OCI-LY3 (cell line): ENCODE results near the gene NAMPT.

Experiments
- H2AFZ ChIP-seq: fragments of 200-600, 300-600 bp; shearing (Covaris generic); 2 replicates; pipeline ENCODE4 v1.6.0; 2014; ENCODE audit warnings: antibody characterized with exemption, low read depth, low read length
- H3K27ac ChIP-seq: fragments of 200-600, 300-600 bp; sonication (generic); 2 replicates; pipeline ENCODE4 v1.5.1; 2014; ENCODE audit warnings: mild to moderate bottlenecking, low read length, moderate library complexity, mixed read lengths
- H3K27me3 ChIP-seq: fragments of 200-600, 300-600 bp; sonication (generic); 2 replicates; pipeline ENCODE4 v1.6.1; 2014; ENCODE audit warnings: low read depth, low read length, mixed read lengths
- H3K36me3 ChIP-seq: fragments of 200-600, 300-600 bp; sonication (generic); replicated peaks from 2 replicates; pipeline ENCODE3; 2014; ENCODE audit warnings: low read depth, low read length, mixed read lengths
- H3K4me1 ChIP-seq: fragments of 300-600, 200-600 bp; sonication (generic); 2 replicates; pipeline ENCODE4 v1.6.1; 2014; ENCODE audit warnings: low read length, mixed read lengths
- H3K4me2 ChIP-seq: fragments of 200-600, 300-600 bp; sonication (generic); 2 replicates; pipeline ENCODE4 v1.6.1; 2014; ENCODE audit warnings: low read length, mixed read lengths
- H3K4me3 ChIP-seq: fragments of 300-600, 200-600 bp; sonication (generic); 2 replicates; pipeline ENCODE4 v1.5.1; 2014; ENCODE audit warnings: antibody characterized with exemption, mild to moderate bottlenecking, low read length, moderate library complexity
- H3K79me2 ChIP-seq: fragments of 300-600, 200-600 bp; shearing (Covaris generic); 2 replicates; pipeline ENCODE4 v1.6.1; 2014; ENCODE audit warnings: mild to moderate bottlenecking, low read length, mixed read lengths
- H3K9ac ChIP-seq: fragments of 300-600, 200-600 bp; shearing (Covaris generic); 2 replicates; pipeline ENCODE4 v1.6.0; 2014; ENCODE audit warnings: mild to moderate bottlenecking, low read length, moderate library complexity
- H3K9me3 ChIP-seq: fragments of 200-600, 300-600 bp; shearing (Covaris generic); 2 replicates; pipeline ENCODE4 v1.6.1; 2014; ENCODE audit warnings: low read length, mixed read lengths; ENCODE audit not compliant: insufficient read depth
- H4K20me1 ChIP-seq: fragments of 200-600, 300-600 bp; sonication (generic); 2 replicates; pipeline ENCODE4 v1.6.1; 2016; ENCODE audit warnings: low read length, mixed read lengths; ENCODE audit not compliant: insufficient read depth
- EZH2phosphoT487 ChIP-seq: fragments of 200-600 bp; shearing (Covaris generic); IDR thresholded peaks from 2 replicates; pipeline ENCODE4 v1.6.1; 2018; ENCODE audit warnings: antibody characterized with exemption, mixed run types, low read depth
- TF ChIP-seq, protein P1 (sequence below): fragments of 200-600, 300-600 bp; sonication (generic); IDR thresholded peaks from 2 replicates; pipeline ENCODE4 v1.5.1; 2014; ENCODE audit warnings: antibody characterized with exemption, low read length, low read depth

Gene NAMPT

DNA sequence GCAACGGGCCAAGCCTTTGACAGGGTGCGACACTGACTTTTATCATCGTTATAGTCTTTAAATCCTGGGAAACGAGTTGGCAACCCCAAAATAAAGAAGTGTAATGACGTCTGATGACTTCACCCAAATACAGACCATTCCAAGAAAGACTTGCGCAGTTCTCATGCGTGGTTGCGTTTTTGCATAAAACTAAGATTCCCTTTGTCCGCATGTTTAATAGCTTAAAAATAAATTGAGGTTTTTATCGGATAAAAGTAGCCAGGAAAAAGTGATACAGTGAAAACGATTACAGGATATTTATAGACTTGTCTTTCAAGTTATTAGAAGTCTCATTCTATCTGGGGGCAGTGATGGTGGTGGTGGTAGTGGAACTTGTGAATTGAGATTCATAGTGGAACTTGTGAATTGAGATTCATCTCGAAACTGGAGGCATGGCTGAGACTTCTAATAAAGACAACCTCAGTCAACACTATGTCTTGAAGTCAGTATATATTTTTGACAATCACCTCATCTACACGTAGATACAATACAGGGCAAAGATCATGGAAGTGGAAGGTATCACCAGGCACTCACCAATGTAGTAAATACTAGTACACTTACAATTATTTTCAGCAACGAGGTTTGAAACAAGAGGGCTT is 1.2 kb upstream of the NAMPT start:
- no peaks in the 10 kb centered on the region for H3K9me3 ChIP-seq
- peak overlapping the region; percentile 73 for H3K4me2 ChIP-seq
- peaks cover 46% of the 10 kb centered on the region for H3K4me1 ChIP-seq
- peaks cover 34% of the 10 kb centered on the region for H3K79me2 ChIP-seq
- H2AFZ ChIP-seq, result peak overlapping the region; percentile 48; the same call in 1 of the 2 replicates
- no peak for TF ChIP-seq EZH2phosphoT487
- TF ChIP-seq, protein P1, sequence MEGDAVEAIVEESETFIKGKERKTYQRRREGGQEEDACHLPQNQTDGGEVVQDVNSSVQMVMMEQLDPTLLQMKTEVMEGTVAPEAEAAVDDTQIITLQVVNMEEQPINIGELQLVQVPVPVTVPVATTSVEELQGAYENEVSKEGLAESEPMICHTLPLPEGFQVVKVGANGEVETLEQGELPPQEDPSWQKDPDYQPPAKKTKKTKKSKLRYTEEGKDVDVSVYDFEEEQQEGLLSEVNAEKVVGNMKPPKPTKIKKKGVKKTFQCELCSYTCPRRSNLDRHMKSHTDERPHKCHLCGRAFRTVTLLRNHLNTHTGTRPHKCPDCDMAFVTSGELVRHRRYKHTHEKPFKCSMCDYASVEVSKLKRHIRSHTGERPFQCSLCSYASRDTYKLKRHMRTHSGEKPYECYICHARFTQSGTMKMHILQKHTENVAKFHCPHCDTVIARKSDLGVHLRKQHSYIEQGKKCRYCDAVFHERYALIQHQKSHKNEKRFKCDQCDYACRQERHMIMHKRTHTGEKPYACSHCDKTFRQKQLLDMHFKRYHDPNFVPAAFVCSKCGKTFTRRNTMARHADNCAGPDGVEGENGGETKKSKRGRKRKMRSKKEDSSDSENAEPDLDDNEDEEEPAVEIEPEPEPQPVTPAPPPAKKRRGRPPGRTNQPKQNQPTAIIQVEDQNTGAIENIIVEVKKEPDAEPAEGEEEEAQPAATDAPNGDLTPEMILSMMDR, result no peak
- H3K36me3 ChIP-seq, result peaks cover 9% of the 10 kb centered on the region
- peak overlapping the region; percentile 91 for H3K4me3 ChIP-seq
- H3K27ac ChIP-seq, result peak overlapping the region; percentile 91
- H3K27me3 ChIP-seq, result no peaks in the 10 kb centered on the region
- H4K20me1 ChIP-seq, result peaks cover 31% of the 10 kb centered on the region
- peak overlapping the region; percentile 97 for H3K9ac ChIP-seq

DNA sequence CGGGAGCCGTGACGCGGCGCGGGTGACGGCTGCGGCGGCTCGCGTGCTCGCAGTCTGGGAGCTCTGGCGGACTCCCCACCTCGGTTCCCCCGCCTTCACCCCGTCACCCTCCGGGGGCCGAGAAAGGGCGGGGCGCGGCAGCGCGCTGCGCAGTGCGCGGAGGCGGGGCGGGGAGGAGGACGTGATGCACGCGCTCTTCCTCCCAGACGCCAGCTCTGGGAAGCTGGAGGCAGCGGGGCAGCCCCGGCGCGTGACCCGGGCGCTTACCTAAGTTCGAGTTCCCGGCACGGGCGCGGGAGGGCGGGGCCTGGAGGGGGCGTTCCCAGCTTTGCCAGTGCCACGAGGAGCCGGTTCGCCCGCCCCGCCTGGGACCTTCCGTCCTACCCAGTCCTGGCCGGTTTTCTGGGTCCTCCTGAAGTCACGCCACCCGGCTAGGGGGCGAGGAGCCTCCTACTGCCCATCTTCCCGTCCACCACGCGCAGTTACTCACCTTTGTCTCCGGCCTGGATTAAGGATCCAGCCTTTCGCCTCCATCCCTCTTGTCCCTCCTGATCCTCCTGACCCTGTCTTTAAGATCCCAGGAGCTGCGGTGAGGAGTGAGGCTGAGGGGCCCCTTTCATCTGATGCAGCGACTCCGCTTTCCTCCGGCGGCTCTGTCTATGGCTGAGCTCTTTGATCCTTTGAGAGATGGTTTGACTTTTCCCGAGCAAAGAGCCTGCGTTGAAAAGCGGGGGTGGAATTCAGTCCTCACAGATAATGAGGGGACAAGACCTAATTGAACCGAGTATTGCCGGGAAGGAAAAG is 470 bp upstream of the NAMPT start:
- Histone ChIP-seq H4K20me1 (peaks cover 37% of the 10 kb centered on the region), H3K36me3 (peaks cover 11% of the 10 kb centered on the region), H3K4me3 (peak overlapping the region; percentile 91), H3K27me3 (no peaks in the 10 kb centered on the region), H3K4me2 (peak overlapping the region; percentile 73), H2AFZ (peak overlapping the region; percentile 48; the same call in 1 of the 2 replicates), H3K9me3 (no peaks in the 10 kb centered on the region), H3K79me2 (peaks cover 41% of the 10 kb centered on the region), H3K4me1 (peaks cover 41% of the 10 kb centered on the region), H3K27ac (peak overlapping the region; percentile 91), H3K9ac (peak overlapping the region; percentile 97)
- TF ChIP-seq EZH2phosphoT487, result no peak
- TF ChIP-seq, protein P1, result no peak

DNA sequence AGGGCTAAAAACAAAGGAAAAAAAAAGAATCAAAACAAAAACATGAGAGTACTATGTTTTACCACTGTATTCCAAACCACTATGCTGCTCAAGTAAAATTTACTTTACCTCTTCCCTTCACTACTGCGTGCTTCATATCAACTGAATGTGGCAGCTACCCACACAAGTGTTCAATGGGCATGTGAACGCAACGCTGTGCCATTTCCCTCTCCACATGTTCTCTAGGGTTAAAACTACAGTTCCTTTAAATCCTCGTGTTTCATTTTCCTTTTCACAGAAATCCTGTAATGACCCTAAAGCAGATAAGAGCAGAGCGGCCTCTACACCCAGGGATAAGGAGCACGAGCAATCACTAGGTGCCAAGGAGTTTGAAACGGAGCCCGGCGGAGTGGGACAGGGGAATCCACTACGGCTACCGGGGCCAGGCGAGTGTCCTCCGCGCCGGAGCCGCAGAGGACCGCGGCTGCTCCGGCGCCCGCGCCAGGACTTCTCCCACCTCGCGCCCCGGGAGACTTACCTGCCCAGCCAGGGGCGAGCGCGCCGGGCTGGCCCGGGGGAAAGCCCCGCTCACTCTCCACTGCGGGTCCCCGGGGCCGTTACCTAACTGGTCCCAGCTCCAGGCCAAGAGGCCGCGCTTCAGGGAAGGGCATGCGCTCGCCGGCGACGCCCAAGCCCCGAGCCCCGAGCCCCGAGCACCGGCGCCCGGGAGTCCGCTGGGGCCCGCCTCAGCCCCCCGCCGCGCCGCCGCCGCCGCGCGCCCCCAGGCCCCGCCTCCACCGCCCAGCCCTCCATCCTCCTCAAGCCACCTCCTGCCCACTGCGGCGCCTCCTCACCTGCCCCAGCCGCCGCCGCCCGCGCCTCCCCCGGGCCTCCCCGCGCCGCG is 711 bp downstream of the NAMPT start:
- Histone ChIP-seq H4K20me1 (peaks cover 49% of the 10 kb centered on the region), H3K4me2 (peak overlapping the region; percentile 83), H3K27me3 (no peaks in the 10 kb centered on the region), H3K4me3 (peak overlapping the region; percentile 84), H3K4me1 (peaks cover 29% of the 10 kb centered on the region), H3K9ac (peak overlapping the region; percentile 82), H3K9me3 (no peaks in the 10 kb centered on the region), H3K79me2 (peaks cover 53% of the 10 kb centered on the region), H2AFZ (no peak overlapping the region), H3K27ac (peak overlapping the region; percentile 85), H3K36me3 (peaks cover 14% of the 10 kb centered on the region)
- no peak for TF ChIP-seq EZH2phosphoT487
- TF ChIP-seq, protein P1, result no peak
